ENCODE results near the gene TBC1D16. TPM values are rescaled to one million over a fixed set of nuclear protein-coding genes. Genes with fewer than 3 reads are reported as not detected.
"Not testable (repeated sequence)": the region's sequence is repeated elsewhere in the genome, so short reads cannot be mapped to it uniquely, and the experiment has no call there.

Gene TBC1D16
- total RNA-seq, 2 experiments from 2014 or later = 8.3 to 10.4 TPM

- H3K9me3 Mint-ChIP-seq (ENCODE audit: low read depth); DNase-seq; intact Hi-C loops (cut with DNase I, micrococcal nuclease); H3K36me3 Mint-ChIP-seq (ENCODE audit: low read depth); H3K4me1 Mint-ChIP-seq; ATAC-seq; H3K27ac Mint-ChIP-seq; H3K27me3 Mint-ChIP-seq; H3K4me3 Mint-ChIP-seq; POLR2A ChIA-PET: not testable (repeated sequence)
- CTCF ChIA-PET = interaction anchor here (0.8 kb wide), 1 partner anchor 9 kb away, joined by 4 read pairs; no protein-coding TSS in a partner anchor
Observed at GRCh38 chr17:79961567-79961966, 74.1 kb downstream of the TBC1D16 start.

GRCh38 chr17:79960788-79961522 is 74.7 kb downstream of the TBC1D16 start:
- ATAC-seq = no peak

GRCh38 chr17:79959042-79959441 is 76.6 kb downstream of the TBC1D16 start:
- intact Hi-C loops (cut with DNase I, micrococcal nuclease) = no loop called here
- DNase-seq = no peak
- Mint-ChIP-seq H3K27me3 (peaks cover 2% of the 10 kb centered on the region), H3K4me3 (no peak overlapping the region), H3K9me3 (ENCODE audit: low read depth) (no peaks in the 10 kb centered on the region), H3K4me1 (no peaks in the 10 kb centered on the region), H3K27ac (no peak overlapping the region), H3K36me3 (ENCODE audit: low read depth) (no peaks in the 10 kb centered on the region)
- no peak for ATAC-seq
- POLR2A ChIA-PET = no interaction called here
- CTCF ChIA-PET = interaction anchor here (1.0 kb wide), 1 partner anchor 12 kb away, joined by 3 read pairs; no protein-coding TSS in a partner anchor

More at GRCh38 chr17:79960788-79961522, 74.7 kb downstream of the TBC1D16 start:
- DNase-seq = no peak
- no peaks in the 10 kb centered on the region for H3K36me3 Mint-ChIP-seq (ENCODE audit: low read depth)
- no peaks in the 10 kb centered on the region for H3K9me3 Mint-ChIP-seq (ENCODE audit: low read depth)
- CTCF ChIA-PET = interaction anchor here (0.8 kb wide), 1 partner anchor 9 kb away, joined by 4 read pairs; no protein-coding TSS in a partner anchor
- intact Hi-C loops (cut with DNase I, micrococcal nuclease) = no loop called here
- no peak overlapping the region for H3K27ac Mint-ChIP-seq
- H3K4me3 Mint-ChIP-seq = no peak overlapping the region
- POLR2A ChIA-PET = no interaction called here
- no peaks in the 10 kb centered on the region for H3K4me1 Mint-ChIP-seq
- H3K27me3 Mint-ChIP-seq = peaks cover 2% of the 10 kb centered on the region

GRCh38 chr17:79956853-79957252 is 78.8 kb downstream of the TBC1D16 start:
- no peak overlapping the region for H3K27ac Mint-ChIP-seq
- H3K4me3 Mint-ChIP-seq = no peak overlapping the region
- no peaks in the 10 kb centered on the region for H3K9me3 Mint-ChIP-seq (ENCODE audit: low read depth)
- H3K4me1 Mint-ChIP-seq = no peaks in the 10 kb centered on the region
- ChIA-PET POLR2A (no interaction called here), CTCF (interaction anchor here (0.6 kb wide), 2 partner anchors 553 to 907 kb away, joined by 3 read pairs; no protein-coding TSS in a partner anchor)
- H3K27me3 Mint-ChIP-seq = peaks cover 2% of the 10 kb centered on the region
- ATAC-seq (no peak), DNase-seq (no peak)
- no peaks in the 10 kb centered on the region for H3K36me3 Mint-ChIP-seq (ENCODE audit: low read depth)
- intact Hi-C loops (cut with DNase I, micrococcal nuclease) = no loop called here

- DNase-seq; H3K4me1 Mint-ChIP-seq; POLR2A ChIA-PET; H3K27me3 Mint-ChIP-seq; H3K9me3 Mint-ChIP-seq (ENCODE audit: low read depth); intact Hi-C loops (cut with DNase I, micrococcal nuclease); H3K27ac Mint-ChIP-seq; H3K36me3 Mint-ChIP-seq (ENCODE audit: low read depth); ATAC-seq; H3K4me3 Mint-ChIP-seq: not testable (repeated sequence)
- CTCF ChIA-PET = interaction anchor here (0.6 kb wide), 1 partner anchor 906 kb away, joined by 3 read pairs; no protein-coding TSS in a partner anchor
Observed at GRCh38 chr17:79956441-79956735, 79.3 kb downstream of the TBC1D16 start.

- POLR2A ChIA-PET = no interaction called here
- ATAC-seq = no peak
Observed at GRCh38 chr17:79955691-79956440, 79.8 kb downstream of the TBC1D16 start.

GRCh38 chr17:79955167-79955549 is 80.5 kb downstream of the TBC1D16 start:
- DNase-seq = no peak
- Mint-ChIP-seq H3K27ac (no peak overlapping the region), H3K4me3 (no peak overlapping the region), H3K4me1 (no peaks in the 10 kb centered on the region), H3K27me3 (peaks cover 2% of the 10 kb centered on the region), H3K36me3 (ENCODE audit: low read depth) (no peaks in the 10 kb centered on the region), H3K9me3 (ENCODE audit: low read depth) (no peaks in the 10 kb centered on the region)
- no peak for ATAC-seq
- ChIA-PET CTCF (no interaction called here), POLR2A (no interaction called here)
- intact Hi-C loops (cut with DNase I, micrococcal nuclease) = no loop called here

More at GRCh38 chr17:79955691-79956440, 79.8 kb downstream of the TBC1D16 start:
- H3K36me3 Mint-ChIP-seq (ENCODE audit: low read depth) = no peaks in the 10 kb centered on the region
- intact Hi-C loops (cut with DNase I, micrococcal nuclease) = no loop called here
- H3K27ac Mint-ChIP-seq = no peak overlapping the region
- CTCF ChIA-PET = no interaction called here
- no peak overlapping the region for H3K4me3 Mint-ChIP-seq
- H3K4me1 Mint-ChIP-seq = no peaks in the 10 kb centered on the region
- H3K27me3 Mint-ChIP-seq = peaks cover 2% of the 10 kb centered on the region
- no peaks in the 10 kb centered on the region for H3K9me3 Mint-ChIP-seq (ENCODE audit: low read depth)
- no peak for DNase-seq

- intact Hi-C loops (cut with DNase I, micrococcal nuclease) = no loop called here
Observed at GRCh38 chr17:79954281-79955166, 81.1 kb downstream of the TBC1D16 start.

GRCh38 chr17:79953335-79953734 is 82.3 kb downstream of the TBC1D16 start:
- intact Hi-C loops (cut with DNase I, micrococcal nuclease) = no loop called here
- no peaks in the 10 kb centered on the region for H3K36me3 Mint-ChIP-seq (ENCODE audit: low read depth)
- CTCF ChIA-PET = no interaction called here
- no peak overlapping the region for H3K27ac Mint-ChIP-seq
- POLR2A ChIA-PET = no interaction called here
- DNase-seq (no peak), ATAC-seq (no peak)
- H3K4me3 Mint-ChIP-seq = no peak overlapping the region
- no peaks in the 10 kb centered on the region for H3K4me1 Mint-ChIP-seq
- no peaks in the 10 kb centered on the region for H3K27me3 Mint-ChIP-seq
- H3K9me3 Mint-ChIP-seq (ENCODE audit: low read depth) = no peaks in the 10 kb centered on the region

More at GRCh38 chr17:79954281-79955166, 81.1 kb downstream of the TBC1D16 start:
- POLR2A ChIA-PET = no interaction called here
- DNase-seq (no peak), ATAC-seq (no peak)
- H3K9me3 Mint-ChIP-seq (ENCODE audit: low read depth) = no peaks in the 10 kb centered on the region
- H3K27me3 Mint-ChIP-seq = peaks cover 2% of the 10 kb centered on the region
- no peak overlapping the region for H3K27ac Mint-ChIP-seq
- H3K36me3 Mint-ChIP-seq (ENCODE audit: low read depth) = no peaks in the 10 kb centered on the region
- CTCF ChIA-PET = no interaction called here
- H3K4me3 Mint-ChIP-seq = no peak overlapping the region
- H3K4me1 Mint-ChIP-seq = no peaks in the 10 kb centered on the region

- H3K27ac Mint-ChIP-seq = no peak overlapping the region
- no peak for DNase-seq
- no peaks in the 10 kb centered on the region for H3K9me3 Mint-ChIP-seq (ENCODE audit: low read depth)
- no peak overlapping the region for H3K4me3 Mint-ChIP-seq
- CTCF ChIA-PET = no interaction called here
- no peaks in the 10 kb centered on the region for H3K4me1 Mint-ChIP-seq
- no peaks in the 10 kb centered on the region for H3K36me3 Mint-ChIP-seq (ENCODE audit: low read depth)
- no peak for ATAC-seq
- intact Hi-C loops (cut with DNase I, micrococcal nuclease) = no loop called here
- no peaks in the 10 kb centered on the region for H3K27me3 Mint-ChIP-seq
- POLR2A ChIA-PET = no interaction called here
Observed at GRCh38 chr17:79952901-79953300, 82.8 kb downstream of the TBC1D16 start.

- Mint-ChIP-seq H3K9me3 (ENCODE audit: low read depth) (no peaks in the 10 kb centered on the region), H3K4me3 (no peak overlapping the region), H3K27me3 (no peaks in the 10 kb centered on the region), H3K4me1 (no peaks in the 10 kb centered on the region), H3K27ac (no peak overlapping the region), H3K36me3 (ENCODE audit: low read depth) (no peaks in the 10 kb centered on the region)
- ChIA-PET CTCF (interaction anchor here (0.6 kb wide), 1 partner anchor 21 kb away, joined by 4 read pairs; no protein-coding TSS in a partner anchor), POLR2A (no interaction called here)
- intact Hi-C loops (cut with DNase I, micrococcal nuclease) = no loop called here
- DNase-seq = no peak
- ATAC-seq = no peak
Observed at GRCh38 chr17:79952265-79952877, 83.3 kb downstream of the TBC1D16 start.
